Measurements from ENCODE around the gene GIT2. TPM values are rescaled to one million over a fixed set of nuclear protein-coding genes. Genes with fewer than 3 reads are reported as not detected.

GIT2 gene
- total RNA-seq, 4 donors from 2014 or later = 28.7 to 46.5 (median 36.2) TPM

DNA sequence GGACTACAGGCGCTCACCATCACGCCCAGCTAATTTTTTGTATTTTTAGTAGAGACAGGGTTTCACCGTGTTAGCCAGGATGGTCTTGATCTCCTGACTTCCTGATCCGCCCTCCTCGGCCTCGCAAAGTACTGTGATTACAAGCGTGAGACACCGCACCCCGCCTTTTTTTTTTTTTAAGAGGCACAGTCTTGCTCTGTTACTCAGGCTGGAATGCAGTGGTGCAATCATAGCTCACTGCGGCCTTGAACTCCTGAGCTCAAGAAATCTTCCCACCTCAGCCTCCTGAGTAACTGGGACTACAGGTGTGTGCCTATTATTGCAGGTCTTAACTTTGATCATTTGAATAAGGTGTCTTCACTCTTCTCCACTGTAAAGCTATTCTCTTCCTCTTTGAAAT is 110.6 kb downstream of the GIT2 start:
- H3K4me1 ChIP-seq = peaks cover 3 to 19% (median 15%) of the 10 kb centered on the region in 4 donors
- H3K27me3 ChIP-seq = peaks cover 0 to 16% (median 0%) of the 10 kb centered on the region in 4 donors
- 87% methylated on average over 10 of the region's 10 CpGs for WGBS
- no peaks in the 10 kb centered on the region for H3K9me3 ChIP-seq
- TF ChIP-seq POLR2AphosphoS5 (IDR thresholded peaks at IDR 0.05) (no peak), EP300 (IDR thresholded peaks at IDR 0.05) (no peak)
- TF ChIP-seq, protein P1, sequence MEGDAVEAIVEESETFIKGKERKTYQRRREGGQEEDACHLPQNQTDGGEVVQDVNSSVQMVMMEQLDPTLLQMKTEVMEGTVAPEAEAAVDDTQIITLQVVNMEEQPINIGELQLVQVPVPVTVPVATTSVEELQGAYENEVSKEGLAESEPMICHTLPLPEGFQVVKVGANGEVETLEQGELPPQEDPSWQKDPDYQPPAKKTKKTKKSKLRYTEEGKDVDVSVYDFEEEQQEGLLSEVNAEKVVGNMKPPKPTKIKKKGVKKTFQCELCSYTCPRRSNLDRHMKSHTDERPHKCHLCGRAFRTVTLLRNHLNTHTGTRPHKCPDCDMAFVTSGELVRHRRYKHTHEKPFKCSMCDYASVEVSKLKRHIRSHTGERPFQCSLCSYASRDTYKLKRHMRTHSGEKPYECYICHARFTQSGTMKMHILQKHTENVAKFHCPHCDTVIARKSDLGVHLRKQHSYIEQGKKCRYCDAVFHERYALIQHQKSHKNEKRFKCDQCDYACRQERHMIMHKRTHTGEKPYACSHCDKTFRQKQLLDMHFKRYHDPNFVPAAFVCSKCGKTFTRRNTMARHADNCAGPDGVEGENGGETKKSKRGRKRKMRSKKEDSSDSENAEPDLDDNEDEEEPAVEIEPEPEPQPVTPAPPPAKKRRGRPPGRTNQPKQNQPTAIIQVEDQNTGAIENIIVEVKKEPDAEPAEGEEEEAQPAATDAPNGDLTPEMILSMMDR (IDR thresholded peaks at IDR 0.05) = no peak
- no peaks in the 10 kb centered on the region for H3K36me3 ChIP-seq
- no peak overlapping the region for H3K4me3 ChIP-seq
- DNase-seq (ENCODE audit: extremely low spot score) = no peak
- no peak overlapping the region for H3K27ac ChIP-seq (replicated peaks in 1 of 4)
- intact Hi-C loops (cut with DNase I) = no loop called here

DNA sequence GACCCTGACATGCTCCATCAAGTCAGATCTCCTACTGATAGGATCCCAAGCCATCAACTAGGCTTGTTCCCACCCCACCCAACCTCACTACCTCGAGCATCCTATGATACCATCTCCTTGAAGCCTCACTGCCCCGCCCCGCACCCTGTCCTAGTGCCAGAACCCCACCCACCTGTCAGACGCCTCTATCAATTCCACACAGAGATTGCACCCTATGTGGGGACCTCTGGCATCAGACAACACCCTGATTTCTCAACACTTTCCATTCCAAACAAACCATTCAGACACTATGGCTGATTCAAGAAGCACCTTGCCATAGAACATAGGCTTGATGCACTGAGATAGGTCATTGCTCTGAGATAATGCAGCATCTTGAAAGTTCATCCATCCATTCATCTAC is 112.7 kb downstream of the GIT2 start:
- H3K4me1 ChIP-seq = peaks cover 16 to 24% (median 20%) of the 10 kb centered on the region in 4 donors
- intact Hi-C loops (cut with DNase I) = no loop called here
- TF ChIP-seq POLR2AphosphoS5 (IDR thresholded peaks at IDR 0.05) = no peak
- TF ChIP-seq POLR2A (IDR thresholded peaks at IDR 0.05; ENCODE audit: low read depth) = no peak
- TF ChIP-seq, protein P1 (IDR thresholded peaks at IDR 0.05) = no peak
- no peak for TF ChIP-seq EP300 (IDR thresholded peaks at IDR 0.05)
- H3K9me3 ChIP-seq = no peaks in the 10 kb centered on the region
- 75% methylated on average over 4 of the region's 4 CpGs for WGBS
- no peak overlapping the region for H3K27ac ChIP-seq (replicated peaks in 1 of 4)
- H3K27me3 ChIP-seq = peaks cover 0 to 16% (median 0%) of the 10 kb centered on the region in 4 donors
- no peak for DNase-seq (ENCODE audit: extremely low spot score)
- no peaks in the 10 kb centered on the region for H3K36me3 ChIP-seq
- H3K4me3 ChIP-seq = no peak overlapping the region

DNA sequence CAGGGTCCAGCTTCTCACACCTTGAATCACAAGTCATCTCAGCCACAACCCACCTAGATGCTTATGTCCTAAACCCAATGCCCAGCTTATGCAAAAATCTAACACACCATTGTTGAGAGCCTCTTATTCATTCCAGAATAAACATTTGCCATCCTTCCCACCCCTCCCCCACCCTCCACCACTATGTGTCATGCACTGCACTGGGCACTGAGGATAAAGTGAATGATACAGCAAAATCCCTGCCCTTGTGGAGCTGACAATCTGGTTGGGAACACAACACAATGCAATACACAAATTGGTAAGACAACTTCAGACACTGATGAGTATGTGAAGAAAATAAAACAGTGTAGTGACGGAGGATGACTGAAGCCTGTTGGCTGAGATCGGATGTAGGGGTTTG is 114.4 kb downstream of the GIT2 start:
- TF ChIP-seq POLR2A (IDR thresholded peaks at IDR 0.05; ENCODE audit: low read depth) = no peak
- no peak for TF ChIP-seq POLR2AphosphoS5 (IDR thresholded peaks at IDR 0.05)
- TF ChIP-seq, protein P1 (IDR thresholded peaks at IDR 0.05) = no peak
- no peak for TF ChIP-seq EP300 (IDR thresholded peaks at IDR 0.05)
- Histone ChIP-seq H3K4me1 (peaks cover 24 to 38% (median 32%) of the 10 kb centered on the region in 4 donors), H3K9me3 (no peaks in the 10 kb centered on the region), H3K36me3 (no peaks in the 10 kb centered on the region), H3K4me3 (no peak overlapping the region), H3K27ac (replicated peaks in 1 of 4) (no peak overlapping the region), H3K27me3 (peaks cover 0 to 2% (median 0%) of the 10 kb centered on the region in 4 donors)
- intact Hi-C loops (cut with DNase I) = no loop called here
- WGBS = 89% methylated on average over 2 of the region's 2 CpGs
- DNase-seq (ENCODE audit: extremely low spot score) = no peak

DNA sequence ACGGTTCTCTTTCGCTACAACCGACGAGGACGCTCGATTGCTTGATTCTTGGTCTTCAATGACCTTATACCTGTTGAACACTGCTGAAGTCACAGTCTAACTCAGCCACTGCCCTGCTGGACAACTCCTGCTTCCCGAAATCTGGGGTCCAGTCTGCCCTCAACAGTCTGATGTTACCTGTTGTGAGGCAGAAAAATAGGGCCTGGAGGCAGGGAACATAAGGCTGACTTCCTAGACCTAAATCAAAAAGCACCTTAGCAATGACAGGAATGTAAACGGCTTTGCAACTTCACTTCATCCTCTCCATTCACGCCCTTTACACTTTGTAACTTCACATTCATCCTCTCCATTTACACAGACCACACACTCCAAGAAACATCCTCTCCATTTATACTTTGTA is 115.2 kb downstream of the GIT2 start:
- Histone ChIP-seq H3K9me3 (no peaks in the 10 kb centered on the region), H3K4me1 (peaks cover 24 to 43% (median 32%) of the 10 kb centered on the region in 4 donors), H3K36me3 (no peaks in the 10 kb centered on the region), H3K4me3 (peak overlapping the region; percentile 83 to 92 (median 86)), H3K27ac (replicated peaks in 1 of 4) (peak overlapping the region; percentile 59 to 84 (median 83)), H3K27me3 (no peaks in the 10 kb centered on the region)
- no peak for DNase-seq (ENCODE audit: extremely low spot score)
- no peak for TF ChIP-seq POLR2A (IDR thresholded peaks at IDR 0.05; ENCODE audit: low read depth)
- no peak for TF ChIP-seq EP300 (IDR thresholded peaks at IDR 0.05)
- no peak for TF ChIP-seq POLR2AphosphoS5 (IDR thresholded peaks at IDR 0.05)
- TF ChIP-seq, protein P1 (IDR thresholded peaks at IDR 0.05) = no peak
- intact Hi-C loops (cut with DNase I) = no loop called here
- 9% methylated on average over 4 of the region's 9 CpGs for WGBS

Data from esophagus muscularis mucosa (tissue), 4 donors.